Transverse colon (tissue), 4 donors: ENCODE measurements around the gene SF1. TPM values are rescaled to one million over a fixed set of nuclear protein-coding genes. Genes with fewer than 3 reads are reported as not detected.

Experiments
- DNase-seq: peaks from one replicate; pipeline ENCODE4 v3.0.0-alpha.2; 2019
- H3K27ac ChIP-seq, 4 donors: fragments of 200-600 bp; sonication (generic); 2 replicates each; pipeline ENCODE4 v1.5.1; 2016 to 2018; ENCODE audit warnings: inconsistent platforms in 4 of 4
- H3K27me3 ChIP-seq: fragments of 200-600 bp; sonication (generic); 2 replicates; pipeline ENCODE4 v1.5.1; 2017; ENCODE audit warnings: inconsistent platforms
- H3K36me3 ChIP-seq, 4 donors: fragments of 200-600 bp; sonication (generic); 2 replicates each; pipeline ENCODE4 v1.5.1; 2017 to 2019; ENCODE audit warnings: inconsistent platforms in 4 of 4
- H3K4me1 ChIP-seq, 4 donors: fragments of 200-600 bp; sonication (generic); 2 replicates each; pipeline ENCODE4 v1.5.1; 2017 to 2020; ENCODE audit warnings: inconsistent platforms in 4 of 4
- H3K4me3 ChIP-seq, 4 donors: fragments of 200-600 bp; sonication (generic); 1 replicate in 1 of 4; 2 replicates in 3 of 4; pipeline versions ENCODE4 v1.5.1 to v1.6.1; 2017 to 2019; ENCODE audit warnings: inconsistent platforms in 4 of 4
- H3K9me3 ChIP-seq, 2 donors: fragments of 200-600 bp; sonication (generic); 2 replicates each; pipeline ENCODE4 v1.5.1; 2017 to 2019; ENCODE audit warnings: inconsistent platforms in 2 of 2
- EP300 ChIP-seq: sonication (generic); formaldehyde crosslinking; IDR thresholded peaks from one replicate; pipeline ENCODE4 v1.6.1; 2017; ENCODE audit warnings: antibody characterized with exemption, low read depth
- POLR2A ChIP-seq: fragments of 450-650 bp; IDR thresholded peaks from one replicate; pipeline ENCODE4 v1.6.1; 2016; ENCODE audit warnings: antibody characterized with exemption, mild to moderate bottlenecking, moderate library complexity
- POLR2AphosphoS5 ChIP-seq, 3 donors: sonication (generic); formaldehyde crosslinking; IDR thresholded peaks; one replicate each; pipeline ENCODE4 v1.6.1; 2016; ENCODE audit warnings: antibody characterized with exemption in 3 of 3
- WGBS, 2 donors: methylation state at CpG; one replicate each; pipeline ENCODE4 v1.1.5; 2018; ENCODE audit warnings: low coverage in 1 of 2; 5-methylcytosine and 5-hydroxymethylcytosine counted together
- in situ Hi-C, 4 donors: fragments of 200-750 bp; cut with MboI; loops; one replicate each; pipeline versions ENCODE4 v1.15.0 to v1.15.1; 2017; ENCODE audit warnings: low sequenced_read_pairs in 3 of 4, low pct_ligation_motif_present in 1 of 4, low pct_unique_long_range_greater_than_20kb in 1 of 4
- intact Hi-C: fragments of 100-400 bp; cut with DNase I; formaldehyde crosslinking; loops from one replicate; pipeline ENCODE4 v1.15.1; 2023; ENCODE audit warnings: low total_unique reads
- total RNA-seq, 4 donors: library from RNA; depleted of rRNA; stranded (reverse); fragments of >200 nt; gene quantifications; one replicate each; pipeline ENCODE4 v1.1.0, GENCODE V29; 2016
- TF ChIP-seq, protein P1 (sequence below), 5 experiments: fragments of 200-600 bp in 3 of 5; fragments of 450-650 bp in 2 of 5; sonication (generic) in 3 of 5; IDR thresholded peaks; 1 replicate in 2 of 5; 2 replicates in 3 of 5; pipeline ENCODE4 v1.5.1; 2016 to 2017; ENCODE audit warnings: antibody characterized with exemption in 5 of 5, inconsistent platforms in 3 of 5, mild to moderate bottlenecking in 2 of 5, moderate library complexity in 1 of 5

SF1 gene
- total RNA-seq, 4 donors from 2014 or later = 196 to 458 (median 377) TPM

DNA sequence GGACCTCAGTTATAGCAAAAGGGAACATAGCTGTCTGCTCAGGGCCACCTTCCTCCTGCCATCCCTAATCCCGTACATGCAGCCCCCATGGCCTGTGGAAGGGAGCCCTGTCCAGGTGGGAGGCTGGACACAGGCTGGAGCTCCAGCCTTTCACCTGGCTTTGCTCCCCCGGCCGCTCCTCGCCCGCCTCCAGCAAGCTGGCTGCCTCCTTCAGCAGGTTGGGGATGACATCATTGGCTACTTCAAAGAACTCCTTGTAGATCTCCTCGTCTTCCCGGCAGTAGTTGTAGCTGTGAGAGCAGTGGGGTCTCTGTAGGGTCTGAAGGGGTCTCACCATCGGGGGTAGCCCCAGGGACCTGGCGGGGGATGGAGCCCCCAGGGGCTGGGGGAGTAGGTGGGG lies 27.1 kb upstream of the SF1 start:
- TF ChIP-seq POLR2AphosphoS5 (IDR thresholded peaks at IDR 0.05) (no peak), POLR2A (no peak), EP300 (no peak)
- TF ChIP-seq, protein P1, sequence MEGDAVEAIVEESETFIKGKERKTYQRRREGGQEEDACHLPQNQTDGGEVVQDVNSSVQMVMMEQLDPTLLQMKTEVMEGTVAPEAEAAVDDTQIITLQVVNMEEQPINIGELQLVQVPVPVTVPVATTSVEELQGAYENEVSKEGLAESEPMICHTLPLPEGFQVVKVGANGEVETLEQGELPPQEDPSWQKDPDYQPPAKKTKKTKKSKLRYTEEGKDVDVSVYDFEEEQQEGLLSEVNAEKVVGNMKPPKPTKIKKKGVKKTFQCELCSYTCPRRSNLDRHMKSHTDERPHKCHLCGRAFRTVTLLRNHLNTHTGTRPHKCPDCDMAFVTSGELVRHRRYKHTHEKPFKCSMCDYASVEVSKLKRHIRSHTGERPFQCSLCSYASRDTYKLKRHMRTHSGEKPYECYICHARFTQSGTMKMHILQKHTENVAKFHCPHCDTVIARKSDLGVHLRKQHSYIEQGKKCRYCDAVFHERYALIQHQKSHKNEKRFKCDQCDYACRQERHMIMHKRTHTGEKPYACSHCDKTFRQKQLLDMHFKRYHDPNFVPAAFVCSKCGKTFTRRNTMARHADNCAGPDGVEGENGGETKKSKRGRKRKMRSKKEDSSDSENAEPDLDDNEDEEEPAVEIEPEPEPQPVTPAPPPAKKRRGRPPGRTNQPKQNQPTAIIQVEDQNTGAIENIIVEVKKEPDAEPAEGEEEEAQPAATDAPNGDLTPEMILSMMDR (IDR thresholded peaks at IDR 0.05) = no peak
- Histone ChIP-seq H3K27me3 (no peaks in the 10 kb centered on the region), H3K4me3 (no peak overlapping the region), H3K27ac (no peak overlapping the region), H3K4me1 (peaks cover 18 to 34% (median 29%) of the 10 kb centered on the region in 4 donors), H3K9me3 (no peaks in the 10 kb centered on the region), H3K36me3 (no peaks in the 10 kb centered on the region)
- in situ Hi-C loops (no loop called here), intact Hi-C loops (no loop called here)
- no peak for DNase-seq
- 91% methylated on average over 9 of the region's 9 CpGs; no CpG with 5 or more reads in 1 of the 2 donors for WGBS, 2 donors

DNA sequence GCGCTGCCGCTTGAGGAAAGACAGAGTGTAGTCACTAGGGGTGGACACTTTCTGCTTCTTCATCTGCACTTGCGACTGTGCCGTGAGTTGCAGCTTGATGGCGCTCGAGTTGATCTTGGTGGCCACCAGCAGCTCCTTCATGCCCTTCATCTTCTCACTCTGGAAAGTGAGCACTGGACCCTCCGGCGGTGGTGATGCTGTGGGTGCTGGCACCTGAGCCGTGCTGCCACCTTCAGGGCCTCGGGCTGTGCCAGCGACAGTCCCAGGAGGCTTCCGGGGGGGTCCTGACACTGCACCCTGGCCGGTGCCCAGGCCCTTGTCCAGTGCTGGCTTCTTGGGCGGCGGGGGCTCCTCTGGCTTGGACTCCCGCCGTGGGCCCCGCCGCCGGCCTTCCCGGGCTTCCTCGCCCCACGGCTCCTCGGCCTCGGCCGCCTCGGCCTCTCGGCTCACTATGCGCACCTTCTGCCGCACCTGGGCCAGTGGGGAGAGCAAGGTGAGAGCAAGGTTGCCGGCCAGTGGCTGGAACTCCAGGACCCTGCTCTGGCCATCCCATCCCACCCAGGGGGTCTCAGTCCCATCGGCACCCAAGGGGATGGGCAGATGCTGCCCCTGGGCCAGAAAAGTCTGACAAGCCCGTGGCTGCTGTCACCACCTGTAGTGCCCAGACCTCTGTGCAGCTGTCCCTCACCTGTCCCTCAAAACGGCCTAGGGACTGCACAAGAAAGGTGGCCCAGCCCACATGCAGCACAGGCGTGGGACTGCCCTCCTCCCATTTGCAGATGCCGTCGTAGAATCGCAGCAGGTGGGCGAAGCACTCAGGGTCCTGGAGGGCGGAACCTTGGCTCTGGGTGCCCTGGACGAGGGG lies 26.2 kb upstream of the SF1 start:
- Histone ChIP-seq H3K27me3 (no peaks in the 10 kb centered on the region), H3K27ac (peak overlapping the region; percentile 87 to 93 (median 90)), H3K9me3 (no peaks in the 10 kb centered on the region), H3K4me3 (no peak overlapping the region), H3K4me1 (peaks cover 18 to 30% (median 25%) of the 10 kb centered on the region in 4 donors), H3K36me3 (no peaks in the 10 kb centered on the region)
- WGBS, 2 donors = 89 to 93% methylated on average over 3 to 21 of the region's 41 CpGs
- in situ Hi-C loops = no loop called here
- DNase-seq = no peak
- TF ChIP-seq, protein P1 (IDR thresholded peaks at IDR 0.05) = no peak
- no peak for TF ChIP-seq EP300
- no peak for TF ChIP-seq POLR2AphosphoS5 (IDR thresholded peaks at IDR 0.05)
- TF ChIP-seq POLR2A = no peak
- intact Hi-C loops = no loop called here

DNA sequence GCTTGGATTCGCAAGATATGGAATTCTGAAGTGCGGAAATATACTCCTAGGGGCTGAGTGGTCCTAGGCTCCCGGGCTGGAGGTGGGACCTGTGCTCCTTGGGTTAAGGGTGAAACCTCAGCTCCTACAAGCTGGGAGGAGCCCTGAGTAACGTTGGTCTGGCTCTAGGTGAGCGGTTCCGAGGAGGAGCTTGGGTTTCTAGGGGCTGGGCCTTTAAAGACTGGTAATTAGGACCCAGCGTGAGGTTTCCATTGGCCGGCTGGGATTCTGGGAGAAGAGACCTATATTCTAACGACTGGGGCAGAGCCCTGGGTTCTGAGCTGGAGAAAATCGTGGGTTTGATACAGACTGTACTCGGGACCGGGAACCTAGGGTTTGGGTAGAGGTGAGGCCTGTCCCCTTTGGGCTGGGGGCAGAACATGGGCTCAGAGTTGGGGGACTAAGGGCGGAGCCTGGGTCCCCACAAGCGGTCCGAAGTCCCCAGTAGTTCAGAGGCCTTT lies 25.6 kb upstream of the SF1 start:
- H3K4me3 ChIP-seq = peak overlapping the region in 3 of 4 donors; percentile 53 to 68 (median 56)
- peaks cover 12 to 25% (median 20%) of the 10 kb centered on the region in 4 donors for H3K4me1 ChIP-seq
- no peaks in the 10 kb centered on the region for H3K36me3 ChIP-seq
- in situ Hi-C loops (no loop called here), intact Hi-C loops (no loop called here)
- H3K9me3 ChIP-seq = no peaks in the 10 kb centered on the region
- DNase-seq = no peak
- H3K27ac ChIP-seq = peak overlapping the region; percentile 87 to 93 (median 90)
- TF ChIP-seq POLR2A = no peak
- TF ChIP-seq POLR2AphosphoS5 (IDR thresholded peaks at IDR 0.05) = no peak
- TF ChIP-seq EP300 = no peak
- TF ChIP-seq, protein P1 (IDR thresholded peaks at IDR 0.05) = no peak
- WGBS, 2 donors = 33 to 39% methylated on average over 9 to 15 of the region's 15 CpGs
- H3K27me3 ChIP-seq = no peaks in the 10 kb centered on the region

DNA sequence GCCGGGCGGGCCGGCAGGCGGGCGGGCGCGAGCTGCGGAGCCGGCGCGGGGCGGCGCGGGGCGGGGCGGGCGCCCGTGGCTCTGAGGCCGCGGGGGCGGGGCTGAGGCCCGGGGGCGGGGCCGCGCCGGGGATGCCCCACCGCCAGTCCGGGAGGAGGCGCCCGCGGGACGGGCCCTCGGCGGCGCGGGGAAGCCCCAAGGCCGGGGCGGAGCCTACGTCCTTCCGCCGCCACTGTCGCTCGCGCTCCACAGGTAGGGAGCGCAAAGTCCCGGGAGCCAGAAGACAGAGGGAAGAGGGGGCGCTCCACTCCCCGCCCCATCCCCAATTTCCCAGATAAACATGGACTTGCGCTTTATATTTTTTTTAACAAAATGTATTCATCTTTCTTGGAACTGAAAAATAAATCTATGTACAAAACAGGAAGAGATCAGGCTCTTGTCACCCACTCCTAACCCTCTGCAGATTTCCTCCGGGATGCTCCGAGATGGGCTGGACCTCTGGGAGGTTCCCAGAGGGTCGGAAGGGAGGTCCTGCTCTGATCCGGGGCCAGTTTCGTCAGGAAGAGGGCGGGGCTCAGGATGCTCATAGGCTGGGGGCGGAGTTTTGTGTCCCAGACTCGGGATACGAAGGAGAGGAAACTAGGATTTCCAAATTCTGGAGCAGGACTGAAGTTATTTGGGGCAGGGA lies 25.0 kb upstream of the SF1 start, which contains the start of gene MAP4K2:
TSS of gene MAP4K2 (minus strand) at position 57 of the 688 bp plus-strand sequence. CDS start 65 bp downstream, outside the sequence.
- peak; percentile 93 for DNase-seq
- WGBS, 2 donors = 0% methylated on average over 1 to 39 of the region's 58 CpGs
- Histone ChIP-seq H3K36me3 (no peaks in the 10 kb centered on the region), H3K27ac (peak within 1 kb of the TSS; percentile 87 to 93 (median 90)), H3K4me1 (peaks cover 10 to 29% (median 20%) of the 10 kb centered on the region in 4 donors), H3K4me3 (peak within 1 kb of the TSS; percentile 53 to 87 (median 62)), H3K27me3 (no peaks in the 10 kb centered on the region), H3K9me3 (no peaks in the 10 kb centered on the region)
- in situ Hi-C loops = no loop called here
- TF ChIP-seq, protein P1 (IDR thresholded peaks at IDR 0.05) = peak in 3 of 5 experiments; percentile 12 to 30 (median 18)
- TF ChIP-seq EP300 (no peak), POLR2AphosphoS5 (IDR thresholded peaks at IDR 0.05) (peak in 2 of 3 donors; percentile 30 to 42), POLR2A (peak; percentile 21)
- intact Hi-C loops = no loop called here
